ENCODE data around the gene MAOB.

Gene MAOB

GRCh38 chrX:43720961-43721360, 161.3 kb downstream of the MAOB start:
- Histone ChIP-seq H3K27ac (ENCODE audit: low read depth, low read length, poor library complexity, severe bottlenecking) (no peak overlapping the region), H3K27me3 (ENCODE audit: insufficient read depth, low read length) (no peaks in the 10 kb centered on the region), H3K79me2 (ENCODE audit: insufficient read depth, low read length) (no peaks in the 10 kb centered on the region), H3K9me2 (ENCODE audit: low read depth, low read length) (no peaks in the 10 kb centered on the region), H3K4me1 (ENCODE audit: insufficient read depth, low read length, severe bottlenecking) (no peaks in the 10 kb centered on the region), H2AFZ (ENCODE audit: low read length) (no peak overlapping the region), H3K9me3 (ENCODE audit: low read length) (no peaks in the 10 kb centered on the region), H3K36me3 (ENCODE audit: insufficient read depth, low read length) (no peaks in the 10 kb centered on the region), H3K4me2 (ENCODE audit: low read length) (no peak overlapping the region), H3K9ac (ENCODE audit: low read length) (no peak overlapping the region), H3K4me3 (ENCODE audit: low read depth, low read length, poor library complexity, severe bottlenecking) (no peak overlapping the region), H3F3A (ENCODE audit: insufficient read depth, low read length) (no peaks in the 10 kb centered on the region), H4K20me1 (ENCODE audit: insufficient read depth, low read length) (no peaks in the 10 kb centered on the region)
- no peak for TF ChIP-seq CTCF (IDR thresholded peaks at IDR 0.05; ENCODE audit: low read length)
- TF ChIP-seq EZH2 (IDR thresholded peaks at IDR 0.05; ENCODE audit: borderline replicate concordance, low read length): no peak

- Histone ChIP-seq H3K4me1 (ENCODE audit: insufficient read depth, low read length, severe bottlenecking) (no peaks in the 10 kb centered on the region), H2AFZ (ENCODE audit: low read length) (no peak overlapping the region), H3K79me2 (ENCODE audit: insufficient read depth, low read length) (no peaks in the 10 kb centered on the region), H3K9me3 (ENCODE audit: low read length) (no peaks in the 10 kb centered on the region), H3F3A (ENCODE audit: insufficient read depth, low read length) (no peaks in the 10 kb centered on the region), H3K4me3 (ENCODE audit: low read depth, low read length, poor library complexity, severe bottlenecking) (no peak overlapping the region), H3K36me3 (ENCODE audit: insufficient read depth, low read length) (no peaks in the 10 kb centered on the region), H3K9me2 (ENCODE audit: low read depth, low read length) (no peaks in the 10 kb centered on the region), H3K27ac (ENCODE audit: low read depth, low read length, poor library complexity, severe bottlenecking) (no peak overlapping the region), H3K9ac (ENCODE audit: low read length) (no peak overlapping the region), H3K27me3 (ENCODE audit: insufficient read depth, low read length) (no peaks in the 10 kb centered on the region), H3K4me2 (ENCODE audit: low read length) (no peak overlapping the region), H4K20me1 (ENCODE audit: insufficient read depth, low read length) (no peaks in the 10 kb centered on the region)
- TF ChIP-seq EZH2 (IDR thresholded peaks at IDR 0.05; ENCODE audit: borderline replicate concordance, low read length): no peak
- no peak for TF ChIP-seq CTCF (IDR thresholded peaks at IDR 0.05; ENCODE audit: low read length)
Observed at GRCh38 chrX:43720082-43720481, 162.2 kb downstream of the MAOB start.

GRCh38 chrX:43718956-43719355, 163.3 kb downstream of the MAOB start:
- TF ChIP-seq EZH2 (IDR thresholded peaks at IDR 0.05; ENCODE audit: borderline replicate concordance, low read length) (no peak), CTCF (IDR thresholded peaks at IDR 0.05; ENCODE audit: low read length) (no peak)
- no peaks in the 10 kb centered on the region for H3K36me3 ChIP-seq (ENCODE audit: insufficient read depth, low read length)
- H3K4me3 ChIP-seq (ENCODE audit: low read depth, low read length, poor library complexity, severe bottlenecking): no peak overlapping the region
- no peak overlapping the region for H3K4me2 ChIP-seq (ENCODE audit: low read length)
- no peak overlapping the region for H2AFZ ChIP-seq (ENCODE audit: low read length)
- H3K9me2 ChIP-seq (ENCODE audit: low read depth, low read length): no peaks in the 10 kb centered on the region
- H3K27me3 ChIP-seq (ENCODE audit: insufficient read depth, low read length): no peaks in the 10 kb centered on the region
- H3F3A ChIP-seq (ENCODE audit: insufficient read depth, low read length): no peaks in the 10 kb centered on the region
- H3K9ac ChIP-seq (ENCODE audit: low read length): no peak overlapping the region
- no peak overlapping the region for H3K27ac ChIP-seq (ENCODE audit: low read depth, low read length, poor library complexity, severe bottlenecking)
- no peaks in the 10 kb centered on the region for H3K4me1 ChIP-seq (ENCODE audit: insufficient read depth, low read length, severe bottlenecking)
- no peaks in the 10 kb centered on the region for H4K20me1 ChIP-seq (ENCODE audit: insufficient read depth, low read length)
- H3K9me3 ChIP-seq (ENCODE audit: low read length): no peaks in the 10 kb centered on the region
- H3K79me2 ChIP-seq (ENCODE audit: insufficient read depth, low read length): no peaks in the 10 kb centered on the region
